ENCODE measurements around the gene HSD17B3. TPM values are rescaled to one million over a fixed set of nuclear protein-coding genes. Genes with fewer than 3 reads are reported as not detected.

HSD17B3 gene
- not detected in 2 replicates for total RNA-seq

- no peaks in the 10 kb centered on the region for H3K36me3 Mint-ChIP-seq (ENCODE audit: low read depth)
- no peak within 1 kb of the TSS for H3K27ac Mint-ChIP-seq
These were observed at the start of gene HSD17B3 for GRCh38 chr9:96302021-96302420. HSD17B3 (minus strand) TSS chr9:96302176; CDS start chr9:96302104, 72 bp downstream.

GRCh38 chr9:96350866-96351265, 48.9 kb upstream of the HSD17B3 start:
- DNase-seq: no peak
- Mint-ChIP-seq H3K27ac (no peak overlapping the region), H3K36me3 (ENCODE audit: low read depth) (no peaks in the 10 kb centered on the region), H3K4me1 (no peaks in the 10 kb centered on the region), H3K4me3 (no peak overlapping the region), H3K27me3 (peaks cover 2% of the 10 kb centered on the region), H3K9me3 (no peaks in the 10 kb centered on the region)
- intact Hi-C loops (cut with micrococcal nuclease): no loop called here

More at GRCh38 chr9:96302021-96302420, at the start of gene HSD17B3:
- Mint-ChIP-seq H3K27me3 (peaks cover 2% of the 10 kb centered on the region), H3K4me1 (no peaks in the 10 kb centered on the region), H3K4me3 (no peak within 1 kb of the TSS), H3K9me3 (no peaks in the 10 kb centered on the region)
- no peak for DNase-seq
- intact Hi-C loops (cut with micrococcal nuclease): no loop called here

DNA sequence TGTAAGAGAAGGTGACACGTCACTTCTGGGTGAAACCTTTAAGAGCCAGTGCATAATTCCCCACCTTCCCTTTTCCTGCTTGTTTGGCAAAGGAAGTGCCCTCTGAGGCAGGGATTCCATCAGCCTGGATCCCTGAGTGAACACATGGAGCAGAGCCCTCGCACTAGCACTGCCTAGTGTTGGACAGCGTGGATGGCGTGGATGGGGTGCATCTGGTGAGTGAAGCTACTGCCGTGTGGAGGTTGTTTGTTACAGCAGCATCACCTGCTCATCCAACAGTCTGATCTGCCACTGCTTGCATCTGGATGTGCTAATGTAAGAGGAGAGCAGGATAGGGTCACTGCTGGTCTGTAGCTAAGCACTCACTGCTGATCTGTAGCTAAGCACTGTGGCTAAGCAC, 46.3 kb upstream of the HSD17B3 start:
- intact Hi-C loops (cut with micrococcal nuclease): no loop called here
- Mint-ChIP-seq H3K36me3 (ENCODE audit: low read depth) (no peaks in the 10 kb centered on the region), H3K9me3 (no peaks in the 10 kb centered on the region), H3K27ac (no peak overlapping the region), H3K27me3 (peaks cover 2% of the 10 kb centered on the region), H3K4me3 (no peak overlapping the region), H3K4me1 (no peaks in the 10 kb centered on the region)
- DNase-seq: no peak

DNA sequence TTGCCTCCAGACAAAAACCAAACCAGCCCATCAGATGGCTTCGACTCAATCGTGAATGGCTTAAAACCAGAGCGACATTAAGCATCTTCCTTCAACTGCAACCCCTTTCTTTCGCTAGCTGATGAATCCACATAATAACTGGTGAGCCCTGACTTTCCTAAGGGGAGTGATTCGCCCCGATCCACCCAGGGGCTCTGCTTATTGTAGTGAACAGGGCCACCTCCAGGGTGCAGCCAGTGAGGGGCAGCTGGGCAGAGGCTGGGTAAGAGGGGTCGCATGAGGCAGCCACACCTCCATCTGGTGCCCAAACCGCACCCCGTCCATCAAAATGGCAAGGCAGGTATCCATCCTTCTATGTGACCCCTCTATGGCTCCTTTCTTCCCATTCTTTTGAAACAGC, 43.6 kb upstream of the HSD17B3 start:
- H3K4me3 Mint-ChIP-seq: no peak overlapping the region
- no peak for DNase-seq
- peaks cover 2% of the 10 kb centered on the region for H3K27me3 Mint-ChIP-seq
- intact Hi-C loops (cut with micrococcal nuclease): no loop called here
- H3K27ac Mint-ChIP-seq: no peak overlapping the region
- no peaks in the 10 kb centered on the region for H3K4me1 Mint-ChIP-seq
- no peaks in the 10 kb centered on the region for H3K36me3 Mint-ChIP-seq (ENCODE audit: low read depth)
- no peaks in the 10 kb centered on the region for H3K9me3 Mint-ChIP-seq

GRCh38 chr9:96344458-96345180, 42.6 kb upstream of the HSD17B3 start:
- no peak overlapping the region for H3K4me3 Mint-ChIP-seq
- intact Hi-C loops (cut with micrococcal nuclease): no loop called here
- peaks cover 2% of the 10 kb centered on the region for H3K27me3 Mint-ChIP-seq
- H3K27ac Mint-ChIP-seq: no peak overlapping the region
- no peak for DNase-seq
- peaks cover 6% of the 10 kb centered on the region for H3K4me1 Mint-ChIP-seq
- H3K9me3 Mint-ChIP-seq: no peaks in the 10 kb centered on the region
- H3K36me3 Mint-ChIP-seq (ENCODE audit: low read depth): no peaks in the 10 kb centered on the region

DNA sequence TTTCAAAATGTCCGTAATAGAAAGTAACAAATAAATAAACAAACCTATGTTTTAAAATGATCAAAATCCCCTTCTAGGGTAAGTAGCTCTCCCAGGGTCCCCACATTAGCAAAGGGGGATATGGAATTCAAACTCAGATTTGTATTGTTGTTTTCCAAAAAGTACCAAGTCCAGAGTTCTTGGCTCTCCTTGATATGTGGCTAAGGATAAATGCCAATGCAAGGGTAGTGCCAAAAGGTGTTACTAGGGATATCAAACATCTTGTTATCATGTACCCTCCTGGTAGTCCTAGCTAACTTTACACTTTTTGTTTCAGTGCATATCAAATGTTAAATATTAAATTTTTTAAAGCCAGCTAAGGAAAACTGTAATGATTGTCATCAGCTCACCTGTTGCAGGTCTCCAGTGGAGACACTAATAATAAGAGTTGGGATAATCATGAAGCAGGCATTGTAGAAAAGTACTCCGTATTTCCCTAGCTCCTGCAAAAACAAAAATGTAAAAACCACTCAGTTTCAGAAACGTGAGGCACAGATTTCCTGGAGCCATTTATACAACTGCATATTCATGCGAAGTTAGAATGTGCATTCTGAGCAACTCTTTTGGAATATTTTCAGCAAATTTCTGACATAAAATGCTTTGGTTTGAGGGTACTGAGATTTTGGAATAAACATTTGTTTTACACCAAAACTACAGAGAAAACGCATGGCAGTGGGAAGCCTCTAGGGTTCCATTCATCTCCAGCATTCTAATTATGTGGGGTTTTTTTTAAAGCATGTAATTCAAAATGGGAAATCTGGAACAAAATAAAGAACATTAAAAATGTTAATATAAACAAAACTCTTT, 41.8 kb upstream of the HSD17B3 start:
- no peaks in the 10 kb centered on the region for H3K9me3 Mint-ChIP-seq
- H3K27me3 Mint-ChIP-seq: no peaks in the 10 kb centered on the region
- peaks cover 6% of the 10 kb centered on the region for H3K4me1 Mint-ChIP-seq
- H3K36me3 Mint-ChIP-seq (ENCODE audit: low read depth): no peaks in the 10 kb centered on the region
- H3K4me3 Mint-ChIP-seq: no peak overlapping the region
- no peak for DNase-seq
- H3K27ac Mint-ChIP-seq: no peak overlapping the region
- intact Hi-C loops (cut with micrococcal nuclease): no loop called here

DNA sequence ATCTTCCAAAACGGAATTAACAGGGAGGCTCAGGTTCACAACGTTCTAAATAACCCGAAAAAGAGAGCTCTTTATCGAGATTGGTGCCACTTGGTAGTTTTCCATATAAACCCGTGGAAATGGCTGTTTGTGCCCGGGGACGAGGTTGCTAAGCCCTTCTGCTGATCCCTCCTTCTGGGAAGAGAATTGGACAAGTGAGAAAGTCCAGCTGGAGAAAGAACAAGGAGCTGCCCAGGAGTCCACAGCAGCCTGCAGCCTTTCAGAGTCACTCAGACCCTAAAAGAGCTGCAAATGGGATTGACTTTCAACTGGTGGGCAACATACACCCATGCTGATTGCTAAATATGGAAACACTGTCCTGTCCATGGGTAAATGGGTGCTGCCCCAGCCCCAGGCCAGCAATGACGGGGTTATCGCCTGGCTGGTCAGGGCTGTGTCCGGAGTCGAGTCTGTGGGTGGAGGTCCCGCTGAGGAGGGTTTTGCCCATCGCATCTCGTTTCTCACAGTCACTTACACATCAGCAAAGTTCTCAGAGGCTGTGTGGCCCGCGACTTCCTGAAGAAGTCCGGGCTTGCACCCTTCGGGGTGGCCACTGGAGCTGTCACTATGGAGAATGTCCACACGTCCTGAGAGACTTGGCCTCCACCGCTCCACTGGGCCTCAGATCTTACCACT, 40.7 kb upstream of the HSD17B3 start:
- no peak for DNase-seq
- Mint-ChIP-seq H3K4me3 (no peak overlapping the region), H3K36me3 (ENCODE audit: low read depth) (no peaks in the 10 kb centered on the region), H3K9me3 (no peaks in the 10 kb centered on the region), H3K27me3 (no peaks in the 10 kb centered on the region), H3K4me1 (peaks cover 6% of the 10 kb centered on the region), H3K27ac (no peak overlapping the region)
- intact Hi-C loops (cut with micrococcal nuclease): no loop called here

- Mint-ChIP-seq H3K36me3 (ENCODE audit: low read depth) (no peaks in the 10 kb centered on the region), H3K27ac (no peak overlapping the region), H3K9me3 (no peaks in the 10 kb centered on the region), H3K27me3 (no peaks in the 10 kb centered on the region), H3K4me1 (peaks cover 6% of the 10 kb centered on the region), H3K4me3 (no peak overlapping the region)
- intact Hi-C loops (cut with micrococcal nuclease): no loop called here
- DNase-seq: no peak
These were observed 38.7 kb upstream of the HSD17B3 start for GRCh38 chr9:96340707-96341106.

- Mint-ChIP-seq H3K36me3 (ENCODE audit: low read depth) (no peaks in the 10 kb centered on the region), H3K27me3 (no peaks in the 10 kb centered on the region), H3K27ac (no peak overlapping the region), H3K9me3 (no peaks in the 10 kb centered on the region), H3K4me3 (no peak overlapping the region), H3K4me1 (peaks cover 6% of the 10 kb centered on the region)
- intact Hi-C loops (cut with micrococcal nuclease): no loop called here
- DNase-seq: no peak
These were observed 36.3 kb upstream of the HSD17B3 start for GRCh38 chr9:96338299-96338698.

DNA sequence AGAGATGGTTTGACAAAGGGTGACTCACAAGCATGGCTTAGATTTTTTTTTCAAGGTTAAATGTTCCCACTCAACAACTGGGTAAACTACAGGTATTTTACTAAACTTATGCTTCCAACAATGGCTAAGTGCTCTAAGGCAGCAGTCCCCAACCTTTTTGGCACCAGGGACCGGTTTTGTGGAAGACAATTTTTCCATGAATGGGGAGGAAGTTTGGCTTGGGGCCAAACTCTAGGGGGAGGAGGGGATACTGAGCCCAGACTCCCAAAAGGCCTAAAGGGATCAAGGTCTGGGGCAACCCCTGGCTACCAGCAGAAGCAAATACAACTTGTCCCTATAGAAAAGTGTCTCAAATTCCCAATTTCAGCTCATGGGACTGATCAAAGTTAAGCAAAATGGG, 32.0 kb upstream of the HSD17B3 start:
- Mint-ChIP-seq H3K9me3 (no peaks in the 10 kb centered on the region), H3K27ac (no peak overlapping the region), H3K36me3 (ENCODE audit: low read depth) (no peaks in the 10 kb centered on the region), H3K4me3 (no peak overlapping the region), H3K4me1 (no peaks in the 10 kb centered on the region), H3K27me3 (no peaks in the 10 kb centered on the region)
- no peak for DNase-seq
- intact Hi-C loops (cut with micrococcal nuclease): no loop called here

DNA sequence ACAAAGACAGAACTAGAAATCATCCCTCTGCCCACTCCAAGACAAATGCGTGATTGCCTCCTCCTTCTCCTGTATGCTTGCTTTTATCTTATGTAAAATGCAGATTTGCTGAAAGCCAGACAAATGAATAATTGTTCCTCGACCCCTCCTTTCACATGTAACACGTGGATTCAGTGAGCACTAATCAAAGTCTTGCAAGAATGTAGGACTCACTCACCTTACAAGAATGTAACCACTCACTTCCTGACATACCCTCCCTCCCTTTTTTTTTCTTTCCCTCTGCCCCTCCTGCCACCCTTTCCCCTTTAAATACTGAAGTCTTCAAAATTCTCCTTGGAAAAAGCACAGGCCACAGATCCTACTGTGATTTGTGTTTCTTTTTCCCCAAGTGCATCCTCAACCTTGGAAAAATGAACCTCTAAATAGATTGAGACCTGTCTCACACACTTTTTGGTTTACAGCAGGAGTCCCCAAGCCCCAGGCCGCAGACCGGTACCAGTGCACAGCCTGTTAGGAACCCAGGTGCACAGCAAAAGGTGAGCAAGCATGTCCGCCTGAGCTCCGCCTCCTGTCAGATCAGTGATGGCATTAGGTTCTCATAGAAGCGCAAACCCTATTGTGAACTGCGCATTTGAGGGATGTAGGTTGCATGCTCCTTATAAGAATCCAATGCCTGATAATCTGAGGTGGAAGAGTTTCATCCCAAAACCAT, 29.4 kb upstream of the HSD17B3 start:
- H3K4me3 Mint-ChIP-seq: no peak overlapping the region
- intact Hi-C loops (cut with micrococcal nuclease): no loop called here
- no peaks in the 10 kb centered on the region for H3K4me1 Mint-ChIP-seq
- H3K27ac Mint-ChIP-seq: no peak overlapping the region
- H3K36me3 Mint-ChIP-seq (ENCODE audit: low read depth): no peaks in the 10 kb centered on the region
- no peaks in the 10 kb centered on the region for H3K9me3 Mint-ChIP-seq
- DNase-seq: no peak
- H3K27me3 Mint-ChIP-seq: peaks cover 2% of the 10 kb centered on the region

DNA sequence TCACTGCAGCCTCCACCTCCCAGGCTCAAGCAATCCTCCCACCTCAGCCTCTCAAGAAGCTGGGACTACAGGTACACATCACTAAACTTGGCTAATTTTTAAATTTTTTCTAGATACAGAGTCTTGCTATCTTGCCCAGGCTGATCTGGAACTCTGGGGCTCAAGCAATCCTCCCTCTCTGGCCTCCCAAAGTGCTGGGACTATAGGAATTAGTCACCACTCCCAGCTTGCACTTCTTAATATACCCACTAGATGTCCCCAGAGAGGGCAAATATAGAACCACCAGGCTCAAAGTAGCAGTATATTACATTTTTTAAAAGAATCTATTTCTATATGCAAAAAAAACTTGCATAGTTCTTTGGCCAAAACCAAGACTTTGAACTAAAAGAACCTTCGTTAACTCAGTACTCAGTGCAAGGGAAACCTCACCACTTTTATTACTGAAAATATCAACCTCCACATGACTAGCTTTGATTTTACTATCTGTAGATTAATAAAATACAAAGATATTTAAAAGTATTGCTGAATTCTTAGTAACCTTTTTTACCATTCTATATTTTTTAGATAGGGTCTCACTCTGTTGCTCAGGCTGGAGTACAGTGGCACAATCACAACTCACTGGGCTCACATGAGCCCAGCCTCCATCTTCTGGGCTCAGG, 25.8 kb upstream of the HSD17B3 start:
- intact Hi-C loops (cut with micrococcal nuclease): loop anchor here (1.0 to 10.0 kb wide), 4 partner anchors 87 to 339 kb away; partner anchors contain the start of gene ZNF367
- DNase-seq: peak; percentile 86
- no peak overlapping the region for H3K4me3 Mint-ChIP-seq
- H3K36me3 Mint-ChIP-seq (ENCODE audit: low read depth): no peaks in the 10 kb centered on the region
- H3K27ac Mint-ChIP-seq: no peak overlapping the region
- no peaks in the 10 kb centered on the region for H3K4me1 Mint-ChIP-seq
- H3K27me3 Mint-ChIP-seq: peaks cover 2% of the 10 kb centered on the region
- H3K9me3 Mint-ChIP-seq: no peaks in the 10 kb centered on the region

DNA sequence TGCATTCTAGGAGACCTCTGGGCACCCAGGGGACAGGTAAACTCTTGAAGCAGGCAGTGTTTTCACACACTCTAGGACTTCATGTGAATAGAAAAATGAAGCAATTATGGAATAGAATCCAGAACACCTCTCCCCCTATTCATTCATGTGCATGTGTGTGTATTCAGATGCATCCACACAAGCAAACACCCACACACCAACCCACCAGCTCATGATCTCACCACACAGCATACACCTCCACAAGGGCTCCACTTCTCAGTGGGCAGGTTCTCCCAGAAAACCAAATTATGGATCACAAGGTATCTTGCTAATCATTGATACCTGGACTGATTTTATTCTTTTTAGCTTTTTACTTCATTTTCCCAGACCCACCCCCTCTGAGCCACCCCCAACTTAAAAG, 21.2 kb upstream of the HSD17B3 start:
- Mint-ChIP-seq H3K27ac (no peak overlapping the region), H3K9me3 (no peaks in the 10 kb centered on the region), H3K36me3 (ENCODE audit: low read depth) (no peaks in the 10 kb centered on the region), H3K27me3 (peaks cover 2% of the 10 kb centered on the region), H3K4me3 (no peak overlapping the region), H3K4me1 (no peaks in the 10 kb centered on the region)
- no peak for DNase-seq
- intact Hi-C loops (cut with micrococcal nuclease): loop anchor here (10.0 kb wide), 1 partner anchor 92 kb away; the partner anchor contains the start of gene ZNF367
